ENCODE measurements around the gene RPL36AL. TPM values are rescaled to one million over a fixed set of nuclear protein-coding genes. Genes with fewer than 3 reads are reported as not detected.

The RPL36AL gene
- polyA plus RNA-seq, 1 of the 3 experiments (the other 2 are of a cell fraction) = 337 TPM

GRCh38 chr14:49621114-49621881 is 872 bp upstream of the RPL36AL start:
- Histone ChIP-seq H3K9me2 (no peaks in the 10 kb centered on the region), H3K27me3 (ENCODE audit: insufficient read depth) (no peaks in the 10 kb centered on the region), H3K79me2 (ENCODE audit: insufficient read depth) (peaks cover 82% of the 10 kb centered on the region), H3K4me1 (ENCODE audit: control insufficient read depth in 1 of 2, insufficient read depth in 2 of 2, low read depth in 1 of 2, low read length in 1 of 2) (peaks cover 22 to 29% of the 10 kb centered on the region in 2 experiments), H3K4me3 (ENCODE audit: low read depth in 2 of 2, low read length in 1 of 2) (peak overlapping the region; percentile 92 to 96), H3F3A (replicated peaks; ENCODE audit: insufficient read depth) (peaks cover 30% of the 10 kb centered on the region), H4K20me1 (ENCODE audit: insufficient read depth) (peaks cover 39% of the 10 kb centered on the region), H3K36me3 (replicated peaks in 1 of 2; ENCODE audit: control insufficient read depth in 1 of 2, insufficient read depth in 2 of 2, low read length in 1 of 2) (peaks cover 35 to 40% of the 10 kb centered on the region in 2 experiments), H3K4me2 (peak overlapping the region; percentile 87), H3K9me3 (no peaks in the 10 kb centered on the region), H2AFZ (ENCODE audit: low read depth) (0 out of 2 replicates have a peak overlapping the region, but pooled peaks have one; percentile 50), H3K9ac (peak overlapping the region; percentile 95), H3K27ac (ENCODE audit: low read depth in 2 of 2, low read length in 1 of 2) (peak overlapping the region; percentile 94 to 98; a peak in 3 of 4 replicates)
- no peak for TF ChIP-seq RCOR1 (IDR thresholded peaks at IDR 0.05; ENCODE audit: low read length)
- TF ChIP-seq, protein P1, sequence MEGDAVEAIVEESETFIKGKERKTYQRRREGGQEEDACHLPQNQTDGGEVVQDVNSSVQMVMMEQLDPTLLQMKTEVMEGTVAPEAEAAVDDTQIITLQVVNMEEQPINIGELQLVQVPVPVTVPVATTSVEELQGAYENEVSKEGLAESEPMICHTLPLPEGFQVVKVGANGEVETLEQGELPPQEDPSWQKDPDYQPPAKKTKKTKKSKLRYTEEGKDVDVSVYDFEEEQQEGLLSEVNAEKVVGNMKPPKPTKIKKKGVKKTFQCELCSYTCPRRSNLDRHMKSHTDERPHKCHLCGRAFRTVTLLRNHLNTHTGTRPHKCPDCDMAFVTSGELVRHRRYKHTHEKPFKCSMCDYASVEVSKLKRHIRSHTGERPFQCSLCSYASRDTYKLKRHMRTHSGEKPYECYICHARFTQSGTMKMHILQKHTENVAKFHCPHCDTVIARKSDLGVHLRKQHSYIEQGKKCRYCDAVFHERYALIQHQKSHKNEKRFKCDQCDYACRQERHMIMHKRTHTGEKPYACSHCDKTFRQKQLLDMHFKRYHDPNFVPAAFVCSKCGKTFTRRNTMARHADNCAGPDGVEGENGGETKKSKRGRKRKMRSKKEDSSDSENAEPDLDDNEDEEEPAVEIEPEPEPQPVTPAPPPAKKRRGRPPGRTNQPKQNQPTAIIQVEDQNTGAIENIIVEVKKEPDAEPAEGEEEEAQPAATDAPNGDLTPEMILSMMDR (IDR thresholded peaks at IDR 0.05) = 0 out of 2 replicates have a peak, but pooled peaks have one; percentile 5
- WGBS (ENCODE audit: low lambda C conversion rate) = 3% methylated on average over 12 of the region's 65 CpGs
- DNase-seq = peak; percentile 76
- ChIA-PET CTCF (interaction anchor here (0.7 to 6.1 kb wide), 10 partner anchors 11 to 483 kb away, joined by 3 to 39 read pairs (median 4); partner anchors contain the start of genes DNAAF2 and RPS29), POLR2A (interaction anchor here (1.3 to 2.8 kb wide), 9 partner anchors 11 to 241 kb away, joined by 3 to 17 read pairs (median 7); partner anchors contain the start of genes DNAAF2, KLHDC2, LRR1 and NEMF)

DNA sequence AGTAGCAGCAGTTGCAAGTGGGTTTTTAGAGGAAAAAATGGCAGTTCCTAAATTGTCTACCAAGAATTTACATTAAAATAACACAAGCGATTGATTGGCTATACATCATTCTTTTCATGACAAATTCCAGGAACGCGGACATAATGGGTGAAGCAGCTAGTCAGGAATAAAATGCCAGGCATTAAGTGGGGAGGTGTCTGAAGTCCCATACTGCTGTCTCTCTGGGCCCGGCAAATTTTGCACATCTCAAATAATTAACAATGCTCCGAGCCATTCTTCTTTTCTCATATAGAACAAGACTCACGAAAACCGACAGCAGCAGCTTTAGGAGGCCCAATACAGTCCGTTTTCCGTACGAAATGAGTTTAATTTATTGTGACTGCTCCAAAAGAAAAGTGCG is 696 bp downstream of the RPL36AL start:
- TF ChIP-seq SIN3A (IDR thresholded peaks at IDR 0.05; ENCODE audit: borderline replicate concordance, low read depth, low read length) (no peak), TCF12 (IDR thresholded peaks at IDR 0.05) (no peak), GABPA (IDR thresholded peaks at IDR 0.05; ENCODE audit: low read depth) (no peak), SMC3 (IDR thresholded peaks at IDR 0.05; ENCODE audit: low read depth, low read length) (no peak), GATA2 (CRISPR knock-in tag; IDR thresholded peaks at IDR 0.05) (no peak), USF2 (IDR thresholded peaks at IDR 0.05; ENCODE audit: borderline replicate concordance, low read depth, low read length) (no peak), NFIC (IDR thresholded peaks at IDR 0.05; ENCODE audit: borderline replicate concordance) (no peak), NRF1 (IDR thresholded peaks at IDR 0.05; ENCODE audit: low read depth, low read length) (no peak), RCOR1 (IDR thresholded peaks at IDR 0.05; ENCODE audit: low read length) (no peak), TAF1 (IDR thresholded peaks at IDR 0.05; ENCODE audit: borderline replicate concordance, low read depth, low read length) (no peak), FOXM1 (IDR thresholded peaks at IDR 0.05; ENCODE audit: low read depth) (no peak), ELF1 (IDR thresholded peaks at IDR 0.05) (no peak), MXI1 (IDR thresholded peaks at IDR 0.05; ENCODE audit: low read depth, low read length) (no peak), YY1 (IDR thresholded peaks at IDR 0.05; ENCODE audit: low read depth) (no peak), IRF3 (IDR thresholded peaks at IDR 0.05; ENCODE audit: low read depth, low read length) (no peak)
- TF ChIP-seq, protein P2, sequence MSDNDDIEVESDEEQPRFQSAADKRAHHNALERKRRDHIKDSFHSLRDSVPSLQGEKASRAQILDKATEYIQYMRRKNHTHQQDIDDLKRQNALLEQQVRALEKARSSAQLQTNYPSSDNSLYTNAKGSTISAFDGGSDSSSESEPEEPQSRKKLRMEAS (IDR thresholded peaks at IDR 0.05; ENCODE audit: low read depth) = no peak
- TF ChIP-seq, protein P3, sequence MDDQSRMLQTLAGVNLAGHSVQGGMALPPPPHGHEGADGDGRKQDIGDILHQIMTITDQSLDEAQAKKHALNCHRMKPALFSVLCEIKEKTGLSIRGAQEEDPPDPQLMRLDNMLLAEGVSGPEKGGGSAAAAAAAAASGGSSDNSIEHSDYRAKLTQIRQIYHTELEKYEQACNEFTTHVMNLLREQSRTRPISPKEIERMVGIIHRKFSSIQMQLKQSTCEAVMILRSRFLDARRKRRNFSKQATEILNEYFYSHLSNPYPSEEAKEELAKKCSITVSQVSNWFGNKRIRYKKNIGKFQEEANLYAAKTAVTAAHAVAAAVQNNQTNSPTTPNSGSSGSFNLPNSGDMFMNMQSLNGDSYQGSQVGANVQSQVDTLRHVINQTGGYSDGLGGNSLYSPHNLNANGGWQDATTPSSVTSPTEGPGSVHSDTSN (IDR thresholded peaks at IDR 0.05) = no peak
- H2AFZ ChIP-seq (ENCODE audit: low read depth) = peak overlapping the region; percentile 88; the same call in 1 of the 2 replicates
- 2% methylated on average over 11 of the region's 11 CpGs for WGBS (ENCODE audit: low lambda C conversion rate)
- no peak for DNase-seq
- peaks cover 73% of the 10 kb centered on the region for H3K79me2 ChIP-seq (ENCODE audit: insufficient read depth)
- H3K4me3 ChIP-seq (ENCODE audit: low read depth in 2 of 2, low read length in 1 of 2) = peak overlapping the region; percentile 92 to 96
- H3K9me3 ChIP-seq = no peaks in the 10 kb centered on the region
- POLR2A ChIA-PET = interaction anchor here (0.8 to 2.8 kb wide), 10 partner anchors 9 to 232 kb away, joined by 3 to 17 read pairs (median 6); partner anchors contain the start of genes DNAAF2, KLHDC2, LRR1 and NEMF
- H3K4me2 ChIP-seq = peak overlapping the region; percentile 87
- H3K4me1 ChIP-seq (ENCODE audit: control insufficient read depth in 1 of 2, insufficient read depth in 2 of 2, low read depth in 1 of 2, low read length in 1 of 2) = peaks cover 22 to 29% of the 10 kb centered on the region in 2 experiments
- H3K27me3 ChIP-seq (ENCODE audit: insufficient read depth) = no peaks in the 10 kb centered on the region
- H3F3A ChIP-seq (replicated peaks; ENCODE audit: insufficient read depth) = peaks cover 24% of the 10 kb centered on the region
- CTCF ChIA-PET = interaction anchor here (0.6 to 6.1 kb wide), 8 partner anchors 13 to 243 kb away, joined by 3 to 39 read pairs (median 4); partner anchors contain the start of genes DNAAF2, LRR1 and RPS29
- H3K36me3 ChIP-seq (replicated peaks in 1 of 2; ENCODE audit: control insufficient read depth in 1 of 2, insufficient read depth in 2 of 2, low read length in 1 of 2) = peaks cover 23 to 37% of the 10 kb centered on the region in 2 experiments
- H3K27ac ChIP-seq (ENCODE audit: low read depth in 2 of 2, low read length in 1 of 2) = peak overlapping the region; percentile 97 to 98
- H3K9me2 ChIP-seq = no peaks in the 10 kb centered on the region
- peak overlapping the region; percentile 95 for H3K9ac ChIP-seq
- peaks cover 39% of the 10 kb centered on the region for H4K20me1 ChIP-seq (ENCODE audit: insufficient read depth)
